GM19463 (cell line): ENCODE measurements around the gene OR2M3.
"Not testable (repeated sequence)": the region's sequence is repeated elsewhere in the genome, so short reads cannot be mapped to it uniquely, and the experiment has no call there.

Experiments used
- ATAC-seq: cut with Tn5 transposase; IDR thresholded peaks from one replicate; pipeline ENCODE4 v1.9.1; 2021; ENCODE audit warnings: mild to moderate bottlenecking, moderate library complexity; ENCODE audit not compliant: unreplicated experiment

OR2M3 gene, protein sequence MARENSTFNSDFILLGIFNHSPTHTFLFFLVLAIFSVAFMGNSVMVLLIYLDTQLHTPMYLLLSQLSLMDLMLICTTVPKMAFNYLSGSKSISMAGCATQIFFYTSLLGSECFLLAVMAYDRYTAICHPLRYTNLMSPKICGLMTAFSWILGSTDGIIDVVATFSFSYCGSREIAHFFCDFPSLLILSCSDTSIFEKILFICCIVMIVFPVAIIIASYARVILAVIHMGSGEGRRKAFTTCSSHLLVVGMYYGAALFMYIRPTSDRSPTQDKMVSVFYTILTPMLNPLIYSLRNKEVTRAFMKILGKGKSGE

DNA sequence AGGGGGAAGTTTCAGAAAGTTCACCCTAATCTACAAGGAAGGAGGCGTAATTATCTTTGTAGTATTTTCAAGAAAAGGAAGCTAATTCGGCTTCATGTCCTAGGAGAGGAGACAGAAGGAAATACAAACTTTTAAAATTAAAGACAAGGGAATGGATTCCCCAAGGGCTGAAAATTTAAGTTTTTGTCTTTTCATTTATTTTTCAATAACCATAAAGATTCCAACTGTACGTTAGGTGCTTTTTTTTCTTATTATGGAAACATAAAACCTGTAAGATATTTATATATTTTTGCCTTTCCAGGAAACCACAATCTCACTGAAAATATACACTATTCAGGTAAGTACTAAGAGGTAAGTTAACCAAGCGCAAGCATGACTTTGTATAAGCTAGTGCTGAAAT lies at the start of gene OR2M3:
OR2M3 (plus strand) TSS at position 301 of the 400 bp plus-strand sequence. CDS start 5,803 bp downstream, outside the sequence.
- no peak for ATAC-seq

DNA sequence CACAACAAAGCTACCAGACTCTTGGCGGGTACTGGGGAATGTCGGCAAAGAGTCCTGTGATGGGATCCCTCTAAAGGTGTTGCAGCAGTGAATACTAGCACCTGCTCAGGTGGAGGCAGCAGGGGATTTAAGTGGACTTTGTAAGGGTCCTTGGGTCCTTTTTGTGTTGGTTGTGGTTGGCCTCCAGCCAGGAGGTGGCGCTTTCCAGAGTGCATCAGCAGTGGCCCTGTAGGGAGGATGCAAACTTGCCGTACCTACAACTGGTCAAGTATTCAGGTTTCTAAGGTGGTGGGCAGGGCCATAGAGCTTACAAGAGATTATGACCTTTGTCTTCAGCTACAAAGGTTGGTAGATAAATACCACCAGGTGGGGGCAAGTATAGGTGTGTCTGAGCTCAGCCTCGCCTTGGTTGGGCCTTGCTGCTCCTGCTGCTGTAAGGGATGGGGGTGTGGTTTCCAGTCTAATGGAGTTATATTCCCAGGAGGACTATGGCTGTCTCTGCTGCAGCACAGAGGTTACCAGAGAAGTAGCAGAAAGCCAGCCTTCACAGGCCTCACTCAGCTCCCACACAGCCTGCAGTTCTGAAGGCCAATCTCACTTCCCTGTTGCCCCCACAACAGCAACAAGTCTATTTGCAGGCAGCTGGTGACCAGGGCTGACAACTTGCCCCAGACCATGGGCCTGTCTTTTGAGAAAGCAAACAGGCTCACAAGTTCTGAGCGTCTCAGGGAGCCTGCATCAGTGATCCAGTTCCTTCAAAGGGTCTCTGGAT lies 44.8 kb upstream of the OR2M3 start:
- ATAC-seq: no peak

DNA sequence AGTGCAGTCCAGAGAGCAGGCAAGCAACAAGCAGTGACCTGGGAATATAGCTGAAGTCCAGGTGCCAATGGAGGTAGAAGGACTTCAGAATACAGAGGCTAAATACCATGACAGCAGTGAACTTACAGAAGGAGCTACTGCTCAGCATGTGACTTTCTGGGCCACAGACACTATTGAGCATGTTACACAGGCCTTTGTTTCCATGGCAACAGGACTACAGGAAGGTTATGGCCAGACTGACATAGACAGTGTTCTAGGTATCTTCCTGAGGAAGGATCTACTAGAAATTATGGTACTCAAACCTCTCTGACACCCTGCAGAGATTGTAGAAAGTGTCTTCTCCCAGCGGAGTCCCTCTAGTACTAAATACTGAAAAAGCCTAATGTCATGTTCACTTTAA lies 41.1 kb upstream of the OR2M3 start:
- ATAC-seq: no peak

DNA sequence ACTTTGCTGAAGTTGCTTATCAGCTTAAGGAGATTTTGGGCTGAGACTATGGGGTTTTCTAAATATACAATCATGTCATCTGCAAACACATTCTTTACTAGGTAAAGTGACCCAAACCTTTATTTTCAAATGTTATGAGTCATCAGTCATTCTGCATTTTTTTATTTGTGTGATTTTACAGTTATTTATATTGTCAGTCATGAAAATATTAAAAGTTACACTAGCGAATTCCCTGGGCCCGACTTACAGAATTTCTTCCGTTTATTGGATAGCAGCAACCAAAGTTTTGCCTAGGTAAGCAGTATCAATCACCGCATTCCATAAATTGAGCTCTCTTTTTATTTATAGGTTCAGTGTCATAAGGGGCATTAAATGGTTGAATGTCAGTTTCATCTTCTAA lies 38.3 kb upstream of the OR2M3 start:
- ATAC-seq: no peak

DNA sequence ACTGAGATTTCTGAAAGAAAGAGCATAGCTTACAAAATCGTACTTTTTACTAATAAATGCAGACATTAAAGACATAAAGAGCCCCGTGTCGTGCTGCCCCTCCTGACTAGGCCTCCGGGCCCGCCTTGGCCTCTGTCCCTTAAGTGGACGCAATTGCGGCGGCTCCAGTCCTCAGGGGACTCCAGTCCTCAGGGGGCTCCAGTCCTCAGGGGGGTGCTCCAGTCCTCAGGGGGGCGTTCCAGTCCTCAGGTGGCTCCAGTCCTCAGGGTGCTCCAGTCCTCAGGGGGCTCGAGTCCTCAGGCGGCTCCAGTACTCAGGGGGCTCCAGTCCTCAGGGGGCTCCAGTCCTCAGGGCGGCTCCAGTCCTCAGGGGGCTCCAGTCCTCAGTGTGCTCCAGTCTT lies 33.0 kb upstream of the OR2M3 start:
- no peak for ATAC-seq

DNA sequence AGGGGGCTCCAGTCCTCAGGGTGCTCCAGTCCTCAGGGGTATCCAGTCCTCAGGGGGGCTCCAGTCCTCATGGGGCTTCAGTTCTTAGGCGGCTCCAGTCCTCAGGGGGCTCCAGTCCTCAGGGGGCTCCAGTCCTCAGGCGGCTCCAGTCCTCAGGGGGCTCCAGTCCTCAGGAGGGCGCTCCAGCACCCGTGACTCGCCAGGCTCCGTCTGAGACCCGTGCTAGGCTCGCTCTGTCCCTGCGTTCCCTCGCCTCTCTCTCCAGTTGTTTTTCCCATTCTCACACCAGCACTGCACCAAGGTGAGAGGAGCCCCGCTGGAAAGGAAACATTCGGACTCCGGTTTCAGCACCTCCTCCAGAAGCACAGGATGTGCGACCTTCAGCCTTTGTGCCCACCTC lies 31.9 kb upstream of the OR2M3 start:
- ATAC-seq: no peak

DNA sequence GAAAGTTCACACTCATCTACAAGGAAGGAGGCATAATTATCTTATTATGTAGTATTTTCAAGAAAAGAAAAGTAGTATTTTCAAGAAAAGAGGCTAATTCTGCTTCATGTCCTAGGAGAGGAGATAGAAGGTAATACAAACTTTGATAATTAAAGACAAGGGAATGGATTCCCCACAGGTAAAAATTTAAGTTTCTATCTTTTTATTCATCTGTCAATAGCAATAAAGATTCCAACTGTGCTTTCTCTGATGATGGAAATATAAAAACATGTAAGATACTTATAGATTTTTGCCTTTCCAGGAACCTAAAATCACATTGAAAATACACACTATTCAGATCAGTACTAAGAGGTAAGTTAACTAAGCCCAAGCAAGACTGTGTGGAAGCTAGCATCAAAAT lies 22.5 kb upstream of the OR2M3 start, which contains the start of gene OR2M2:
OR2M2 (plus strand) TSS at position 301 of the 400 bp plus-strand sequence. CDS start 5,165 bp downstream, outside the sequence.
- no peak for ATAC-seq

DNA sequence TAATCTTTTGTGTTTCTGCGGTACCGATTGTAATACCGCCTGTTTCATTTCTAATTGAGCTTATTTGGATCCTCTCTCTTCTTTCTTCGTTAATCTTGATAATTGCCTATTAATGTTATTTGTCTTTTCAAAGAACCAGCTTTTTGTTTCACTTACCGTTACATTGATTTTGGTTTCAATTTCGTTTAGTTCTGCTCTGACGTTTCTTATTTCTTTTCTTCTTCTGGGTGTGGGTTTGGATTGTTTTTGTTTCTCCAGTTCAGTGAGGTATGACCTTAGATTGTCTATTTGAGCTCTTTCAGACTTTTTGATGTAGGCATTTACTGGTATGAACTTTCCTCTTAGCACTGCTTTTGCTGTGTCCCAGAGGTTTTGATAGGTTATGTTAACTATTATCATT lies 13.1 kb upstream of the OR2M3 start:
- no peak for ATAC-seq

DNA sequence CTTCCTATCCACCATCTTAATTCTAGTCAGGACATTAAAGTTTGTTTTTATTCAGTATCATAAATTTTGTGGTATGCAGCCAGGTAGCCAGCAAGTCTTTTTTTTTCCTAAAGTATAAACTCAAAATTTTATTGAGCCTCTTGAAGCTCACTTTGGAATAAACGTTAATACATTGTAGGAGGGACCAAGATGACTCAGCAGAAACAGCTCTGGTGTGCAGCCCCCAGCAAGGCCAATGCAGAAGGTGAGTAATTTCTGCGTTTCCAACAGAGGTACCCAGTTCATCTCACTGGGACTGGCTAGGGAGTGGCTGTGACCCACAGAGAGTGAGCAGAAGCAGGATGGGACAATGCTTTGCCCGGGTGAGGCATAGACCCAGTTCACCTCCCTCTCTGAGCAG lies 9.7 kb upstream of the OR2M3 start:
- ATAC-seq: no peak

DNA sequence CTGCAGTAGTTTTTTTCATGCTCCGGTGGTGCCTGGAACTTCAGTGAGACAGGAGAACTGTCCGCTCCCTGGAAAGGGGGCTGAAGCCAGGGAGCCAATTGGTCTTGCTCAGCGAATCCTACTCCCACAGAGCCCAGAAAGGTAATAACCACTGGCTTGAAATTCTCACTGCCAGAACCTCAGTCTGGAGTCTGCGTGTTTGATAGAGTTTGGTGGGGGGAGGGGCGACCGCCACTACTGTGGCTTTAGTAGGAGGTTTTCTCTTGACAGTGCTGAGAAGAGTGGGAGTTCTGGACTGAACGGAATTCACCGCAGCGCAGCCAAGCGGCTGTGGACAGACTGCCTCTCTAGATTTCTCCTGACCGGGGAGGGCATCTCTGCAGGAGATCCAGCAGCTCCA lies 8.0 kb upstream of the OR2M3 start:
- ATAC-seq: no peak

DNA sequence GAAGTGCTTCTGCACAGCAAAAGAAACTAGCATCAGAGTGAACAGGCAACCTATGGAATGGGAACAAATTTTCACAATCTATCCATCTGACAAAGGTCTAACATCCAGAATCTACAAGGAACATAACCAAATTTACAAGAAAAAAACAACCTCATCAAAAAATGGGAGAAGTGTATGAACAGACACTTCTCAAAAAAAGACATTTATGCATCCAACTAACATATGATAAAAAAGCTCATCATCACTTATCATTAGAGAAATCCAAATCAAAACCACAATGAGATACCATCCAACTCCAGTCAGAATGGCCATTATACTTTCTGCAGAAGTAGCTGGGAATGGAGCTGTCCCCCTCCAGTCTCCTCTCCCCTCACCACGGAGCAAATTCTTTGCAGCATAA lies 2.9 kb upstream of the OR2M3 start:
- no peak for ATAC-seq

DNA sequence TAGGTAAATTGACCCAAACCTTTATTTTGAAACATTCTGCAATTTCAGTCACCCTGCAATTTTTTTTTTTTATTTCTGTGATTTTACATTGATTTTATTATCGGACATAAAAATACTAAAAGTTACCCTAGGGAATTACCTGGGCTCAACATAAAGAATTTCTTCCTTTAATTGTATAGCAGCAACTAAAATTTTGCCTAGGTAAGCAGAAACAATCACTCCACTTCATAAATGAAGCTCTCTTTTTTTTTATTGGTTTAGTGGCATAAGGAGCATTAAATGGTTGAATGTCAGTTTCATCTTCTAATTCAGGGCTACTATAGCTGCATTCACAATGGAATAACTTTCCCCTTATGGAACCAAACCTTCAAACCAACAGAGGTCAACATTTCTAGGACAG lies 18.8 kb downstream of the OR2M3 start:
- no peak for ATAC-seq

DNA sequence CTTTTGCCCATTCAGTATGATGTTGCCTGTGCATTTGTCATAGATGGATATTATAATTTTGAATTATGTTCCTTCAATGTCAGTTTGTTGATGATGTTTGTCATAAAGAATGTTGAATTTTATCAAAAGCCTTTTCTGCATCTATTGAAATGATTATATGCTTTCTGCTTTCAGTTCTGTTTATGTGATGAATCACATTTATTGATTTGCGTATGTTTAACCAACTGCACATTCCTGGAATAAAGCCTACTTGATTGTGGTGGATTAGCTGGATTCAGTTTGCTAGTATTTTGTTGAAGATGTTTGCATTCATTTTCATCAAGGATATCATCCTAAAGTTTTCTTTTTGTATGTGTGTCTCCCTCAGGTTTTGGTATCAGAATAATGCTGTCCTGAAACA lies 28.5 kb downstream of the OR2M3 start:
- no peak for ATAC-seq

DNA sequence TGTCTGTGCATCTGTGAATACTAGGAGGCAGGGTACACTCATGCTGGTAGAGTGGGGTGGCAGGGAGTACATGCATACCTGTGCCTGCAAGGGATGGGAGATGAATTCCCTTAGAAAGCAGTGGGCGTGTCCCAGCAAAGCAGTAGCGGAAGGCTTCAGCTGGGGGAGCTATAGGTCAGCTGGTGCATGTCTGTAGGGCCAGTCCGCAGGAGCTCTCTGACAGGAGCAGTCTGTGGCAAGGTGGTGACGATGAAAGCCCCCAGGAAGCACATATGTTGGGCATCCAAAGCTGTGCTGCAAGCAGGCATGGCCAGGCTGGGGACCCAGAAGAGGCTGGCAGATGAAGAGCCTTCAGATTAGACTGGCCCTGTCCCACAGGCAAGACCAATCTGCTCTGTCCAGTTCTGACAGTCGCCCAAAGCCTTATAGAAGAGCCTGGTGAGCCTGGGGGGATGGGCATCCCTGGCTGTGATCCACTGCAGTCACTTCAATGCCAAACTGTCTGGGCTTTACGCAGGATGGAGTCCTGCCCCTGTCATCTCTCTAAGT lies 32.4 kb downstream of the OR2M3 start:
- no peak for ATAC-seq

DNA sequence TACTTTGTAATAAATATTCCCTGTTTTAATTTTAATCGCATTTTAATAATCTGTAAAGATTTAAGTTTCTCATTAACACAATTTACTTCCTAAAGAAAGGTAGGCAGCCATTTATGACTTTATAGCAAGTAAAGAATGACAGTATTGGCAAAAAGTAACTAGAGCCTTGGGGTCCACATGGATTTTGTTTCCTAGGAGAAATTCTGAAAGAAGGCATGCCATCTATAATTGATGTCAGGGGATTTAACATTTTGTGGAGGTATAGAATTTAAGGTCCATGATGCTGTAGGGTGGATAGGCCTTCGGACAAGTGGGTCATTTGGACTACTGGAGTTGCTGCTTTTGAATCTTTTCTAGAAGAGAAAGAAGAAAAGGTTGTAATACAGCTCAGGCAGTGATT lies 34.1 kb downstream of the OR2M3 start, which contains the start of gene OR2M4:
OR2M4 (plus strand) TSS at position 301 of the 400 bp plus-strand sequence. CDS start 7,512 bp downstream, outside the sequence.
- ATAC-seq: no peak

DNA sequence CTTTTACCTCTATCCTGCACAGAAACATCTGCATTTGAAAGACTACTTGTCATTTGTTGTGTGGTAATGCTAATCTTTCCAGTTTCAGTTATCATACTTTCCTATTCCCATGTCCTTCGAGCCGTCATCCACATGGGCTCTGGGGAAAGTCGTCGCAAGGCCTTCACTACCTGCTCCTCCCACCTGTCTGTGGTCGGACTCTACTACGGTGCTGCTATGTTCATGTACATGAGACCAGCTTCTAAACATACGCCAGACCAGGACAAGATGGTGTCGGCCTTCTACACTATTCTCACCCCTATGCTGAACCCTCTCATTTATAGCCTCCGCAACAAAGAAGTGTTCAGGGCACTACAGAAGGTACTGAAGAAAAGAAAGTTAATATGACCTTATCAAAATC lies 42.4 kb downstream of the OR2M3 start:
- ATAC-seq: no peak

DNA sequence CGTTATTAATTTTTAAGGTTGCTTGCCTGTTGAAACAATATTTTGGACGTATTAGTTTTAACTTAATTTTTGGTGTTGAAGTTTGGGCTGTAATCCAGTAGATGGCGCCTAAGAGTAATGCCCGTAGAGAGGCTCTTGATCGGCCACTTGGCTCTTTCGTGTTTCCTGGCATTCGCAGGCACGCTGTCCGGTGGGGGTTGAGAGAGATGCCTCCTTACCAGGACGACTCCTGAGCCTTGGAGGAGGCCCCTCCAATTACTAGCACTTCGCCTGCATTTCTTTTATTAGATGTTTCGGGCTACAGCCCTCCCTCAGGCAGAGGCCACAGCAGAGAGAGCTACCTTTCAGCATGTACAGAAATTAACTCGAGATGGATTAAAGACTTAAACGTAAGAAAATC lies 46.1 kb downstream of the OR2M3 start:
- ATAC-seq: peak; percentile 86

DNA sequence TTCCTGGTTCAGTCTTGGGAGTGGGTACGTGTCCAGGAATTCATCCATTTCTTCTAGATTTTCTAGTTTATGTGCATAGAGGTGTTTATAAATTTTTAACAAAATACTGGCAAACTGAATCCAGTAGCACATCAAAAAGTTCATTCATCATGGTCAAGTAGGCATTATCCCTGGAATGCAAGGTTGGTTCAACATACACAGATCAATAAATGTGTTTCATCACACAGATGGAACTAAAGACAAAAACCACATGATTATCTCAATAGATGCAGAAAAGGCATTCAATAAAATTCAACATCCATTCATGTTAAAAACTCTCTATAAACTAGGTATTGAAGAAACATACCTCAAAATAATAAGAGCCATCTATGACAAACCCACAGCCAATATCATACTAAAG lies 62.2 kb downstream of the OR2M3 start:
- not testable (repeated sequence) for ATAC-seq
